Measurements from ENCODE around the gene URAD.

DNA sequence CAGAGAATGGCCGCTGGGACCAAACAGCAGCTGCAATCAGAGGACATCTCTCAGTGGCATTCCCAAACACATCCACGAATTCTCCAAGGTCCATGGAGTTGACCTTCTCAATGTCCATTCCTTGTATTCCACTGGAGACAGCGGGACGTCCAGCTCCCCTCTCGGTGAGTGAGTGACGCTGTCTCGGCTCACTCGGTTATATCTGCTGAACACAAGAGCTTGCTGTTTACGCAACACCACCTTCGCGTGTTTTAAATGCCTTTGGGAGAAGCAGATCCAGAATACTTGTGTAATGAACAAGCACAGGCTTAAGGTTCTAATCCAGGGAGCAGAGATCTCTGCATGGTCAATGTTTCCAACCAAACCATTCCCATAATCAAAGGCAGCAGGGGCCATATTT lies at the start of gene URAD:
- TF ChIP-seq, protein P1, sequence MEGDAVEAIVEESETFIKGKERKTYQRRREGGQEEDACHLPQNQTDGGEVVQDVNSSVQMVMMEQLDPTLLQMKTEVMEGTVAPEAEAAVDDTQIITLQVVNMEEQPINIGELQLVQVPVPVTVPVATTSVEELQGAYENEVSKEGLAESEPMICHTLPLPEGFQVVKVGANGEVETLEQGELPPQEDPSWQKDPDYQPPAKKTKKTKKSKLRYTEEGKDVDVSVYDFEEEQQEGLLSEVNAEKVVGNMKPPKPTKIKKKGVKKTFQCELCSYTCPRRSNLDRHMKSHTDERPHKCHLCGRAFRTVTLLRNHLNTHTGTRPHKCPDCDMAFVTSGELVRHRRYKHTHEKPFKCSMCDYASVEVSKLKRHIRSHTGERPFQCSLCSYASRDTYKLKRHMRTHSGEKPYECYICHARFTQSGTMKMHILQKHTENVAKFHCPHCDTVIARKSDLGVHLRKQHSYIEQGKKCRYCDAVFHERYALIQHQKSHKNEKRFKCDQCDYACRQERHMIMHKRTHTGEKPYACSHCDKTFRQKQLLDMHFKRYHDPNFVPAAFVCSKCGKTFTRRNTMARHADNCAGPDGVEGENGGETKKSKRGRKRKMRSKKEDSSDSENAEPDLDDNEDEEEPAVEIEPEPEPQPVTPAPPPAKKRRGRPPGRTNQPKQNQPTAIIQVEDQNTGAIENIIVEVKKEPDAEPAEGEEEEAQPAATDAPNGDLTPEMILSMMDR (IDR thresholded peaks at IDR 0.05): no peak
- TF ChIP-seq POLR2A (IDR thresholded peaks at IDR 0.05): no peak
- TF ChIP-seq POLR2AphosphoS5 (IDR thresholded peaks at IDR 0.05): no peak

Measured in transverse colon (tissue), 4 donors.